A549 (cell line): ENCODE measurements around the gene RPP25L.

Experiments used
- CEBPB ChIP-seq, 2 experiments: fragments of >200 bp in 1 of 2; sonication (Bioruptor Twin) in 1 of 2; formaldehyde crosslinking in 1 of 2; IDR thresholded peaks; 2 replicates each; pipeline ENCODE4 v1.6.1; 2012 to 2016
- CTCF ChIP-seq: fragments of >200 bp; sonication (Bioruptor Twin); formaldehyde crosslinking; IDR thresholded peaks from 3 replicates; pipeline ENCODE4 v1.5.1; 2016
- EHMT2 ChIP-seq: fragments of 200-600 bp; sonication (generic); IDR thresholded peaks from 2 replicates; pipeline ENCODE4 v1.6.1; 2016; ENCODE audit warnings: antibody characterized with exemption, low read depth, mild to moderate bottlenecking, moderate library complexity
- EP300 ChIP-seq, 2 experiments: fragments of >200 bp; sonication (Bioruptor Twin); formaldehyde crosslinking; IDR thresholded peaks; 2 replicates in 1 of 2; 3 replicates in 1 of 2; pipeline ENCODE4 v1.6.1; 2016 to 2017
- HEYL ChIP-seq: fragments of 250-450 bp; sonication (Bioruptor Pico); IDR thresholded peaks from 2 replicates; pipeline ENCODE4 v1.8.0; 2021; ENCODE audit warnings: mild to moderate bottlenecking, moderate library complexity
- PHF8 ChIP-seq: fragments of 200-600 bp; sonication (generic); IDR thresholded peaks from 2 replicates; pipeline ENCODE4 v1.6.1; 2016; ENCODE audit warnings: low read depth, mild to moderate bottlenecking, antibody characterized with exemption, moderate library complexity, borderline replicate concordance
- POLR2A ChIP-seq: IDR thresholded peaks from 2 replicates; pipeline ENCODE4 v1.6.1; 2012; ENCODE audit warnings: mild to moderate bottlenecking, low read length
- POLR2AphosphoS2 ChIP-seq: conservative IDR thresholded peaks from 2 replicates; pipeline ENCODE4 v1.6.1; 2012; ENCODE audit warnings: low read length, improper control_type of control experiment, inconsistent platforms
- REST ChIP-seq: fragments of 200-600 bp; sonication (generic); IDR thresholded peaks from 2 replicates; pipeline ENCODE4 v1.6.1; 2016; ENCODE audit warnings: antibody characterized with exemption, mild to moderate bottlenecking, moderate library complexity
- RFX5 ChIP-seq: fragments of 450-650 bp; IDR thresholded peaks from 2 replicates; pipeline ENCODE4 v1.7.1; 2014; ENCODE audit warnings: antibody characterized with exemption, mild to moderate bottlenecking, moderate library complexity
- USF2 ChIP-seq: fragments of 450-650 bp; IDR thresholded peaks from 2 replicates; pipeline ENCODE4 v1.6.1; 2014; ENCODE audit warnings: antibody characterized with exemption

GRCh38 chr9:34610434-34611206 is 1.3 kb downstream of the RPP25L start:
- no peak for TF ChIP-seq CTCF
- TF ChIP-seq REST = no peak
- TF ChIP-seq RFX5 = no peak
- no peak for TF ChIP-seq USF2
- TF ChIP-seq EHMT2 = no peak
- no peak for TF ChIP-seq PHF8
- TF ChIP-seq CEBPB (IDR thresholded peaks at IDR 0.05) = no peak
- TF ChIP-seq POLR2AphosphoS2 = no peak
- no peak for TF ChIP-seq HEYL (CRISPR knock-in tag)
- no peak for TF ChIP-seq POLR2A
- no peak for TF ChIP-seq EP300 (IDR thresholded peaks at IDR 0.05)
